Effector memory CD4-positive, alpha-beta T cell (primary cell): ENCODE data around the gene OR10K2.
"Not testable (repeated sequence)": the region's sequence is repeated elsewhere in the genome, so short reads cannot be mapped to it uniquely, and the experiment has no call there.

ENCODE experiments used
- DNase-seq, 3 donors: peaks; one replicate each; pipeline ENCODE4 v3.0.0-alpha.2; 2020
- H3K27ac ChIP-seq: 2 replicates; pipeline ENCODE4 v1.7.0; 2013; ENCODE audit warnings: mild to moderate bottlenecking, low read length, moderate library complexity; ENCODE audit not compliant: insufficient read depth, poor library complexity, severe bottlenecking
- H3K27me3 ChIP-seq: replicated peaks from 2 replicates; pipeline ENCODE4 v1.7.0; 2013; ENCODE audit warnings: mild to moderate bottlenecking, low read length; ENCODE audit not compliant: insufficient read depth, control insufficient read depth, poor library complexity, severe bottlenecking
- H3K36me3 ChIP-seq: 2 replicates; pipeline ENCODE4 v1.7.0; 2013; ENCODE audit warnings: mild to moderate bottlenecking, low read length, moderate library complexity; ENCODE audit not compliant: control insufficient read depth, insufficient read depth
- H3K4me1 ChIP-seq: 2 replicates; pipeline ENCODE4 v1.7.0; 2013; ENCODE audit warnings: low read length, mild to moderate bottlenecking; ENCODE audit not compliant: control insufficient read depth, insufficient read depth, poor library complexity, severe bottlenecking
- H3K4me3 ChIP-seq: 2 replicates; pipeline ENCODE4 v1.7.0; 2013; ENCODE audit warnings: low read length, low read depth, mild to moderate bottlenecking; ENCODE audit not compliant: insufficient read depth, poor library complexity, severe bottlenecking
- H3K9me3 ChIP-seq: 2 replicates; pipeline ENCODE4 v1.7.0; 2013; ENCODE audit warnings: mild to moderate bottlenecking, low read length, moderate library complexity; ENCODE audit not compliant: control insufficient read depth
- total RNA-seq, 3 donors: gene quantifications; one replicate each; lab custom pipeline; 2026; lab: John Stamatoyannopoulos, UW

Gene OR10K2, protein sequence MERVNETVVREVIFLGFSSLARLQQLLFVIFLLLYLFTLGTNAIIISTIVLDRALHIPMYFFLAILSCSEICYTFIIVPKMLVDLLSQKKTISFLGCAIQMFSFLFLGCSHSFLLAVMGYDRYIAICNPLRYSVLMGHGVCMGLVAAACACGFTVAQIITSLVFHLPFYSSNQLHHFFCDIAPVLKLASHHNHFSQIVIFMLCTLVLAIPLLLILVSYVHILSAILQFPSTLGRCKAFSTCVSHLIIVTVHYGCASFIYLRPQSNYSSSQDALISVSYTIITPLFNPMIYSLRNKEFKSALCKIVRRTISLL
- total RNA-seq = 0 reads per million in 3 donors

DNA sequence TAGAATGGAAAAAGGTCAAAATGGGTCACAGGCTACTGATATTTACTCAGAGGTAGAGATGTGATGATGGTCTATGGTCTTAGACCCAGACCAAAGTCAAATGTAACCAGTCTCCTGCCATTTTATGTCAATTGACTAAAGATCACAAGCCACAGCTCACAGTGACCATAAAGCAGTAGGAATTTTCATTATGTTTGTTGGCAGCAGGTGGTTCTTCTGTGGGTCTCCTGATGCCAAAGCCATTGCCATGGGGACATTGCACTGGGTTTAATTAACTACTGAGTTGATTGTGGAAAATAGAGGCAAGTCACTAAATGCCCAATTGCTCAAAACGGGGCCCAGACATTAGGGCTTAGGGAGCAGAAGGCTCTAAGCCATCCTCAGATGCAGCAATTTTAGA is at the start of gene OR10K2:
Gene OR10K2 (minus strand): TSS at position 101 of the 400 bp plus-strand sequence. CDS start 5,371 bp downstream, outside the sequence.
- Histone ChIP-seq H3K36me3 (no peaks in the 10 kb centered on the region), H3K4me1 (no peaks in the 10 kb centered on the region), H3K27ac (no peak within 1 kb of the TSS), H3K4me3 (no peak within 1 kb of the TSS), H3K9me3 (no peaks in the 10 kb centered on the region), H3K27me3 (no peaks in the 10 kb centered on the region)
- no peak for DNase-seq

DNA sequence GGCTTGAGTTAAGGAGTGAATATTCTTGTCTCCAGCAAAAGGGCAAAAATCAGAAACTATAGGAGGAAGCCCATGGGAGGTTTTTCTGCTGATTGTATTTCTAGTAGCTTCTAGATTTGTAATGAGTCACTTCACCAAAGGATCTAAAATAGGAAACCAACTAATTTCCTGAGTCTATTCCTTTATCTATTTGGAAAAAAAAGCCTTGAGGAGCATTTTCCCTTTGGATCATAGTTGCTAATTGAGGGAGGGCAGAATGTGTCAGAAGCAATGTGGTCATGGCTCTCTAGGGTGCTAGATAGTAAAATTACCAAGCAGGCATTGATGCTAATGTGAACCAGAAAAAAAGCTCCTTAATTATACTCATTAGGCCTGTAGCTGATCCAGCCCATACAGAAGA is 45.9 kb upstream of the OR10K2 start, which contains the start of gene OR10R2:
Gene OR10R2 (plus strand): TSS at position 301 of the 400 bp plus-strand sequence. CDS start 106 bp downstream, outside the sequence.
- Histone ChIP-seq H3K4me3 (no peak within 1 kb of the TSS), H3K27me3 (no peaks in the 10 kb centered on the region), H3K27ac (no peak within 1 kb of the TSS), H3K36me3 (no peaks in the 10 kb centered on the region), H3K4me1 (no peaks in the 10 kb centered on the region), H3K9me3 (no peaks in the 10 kb centered on the region)
- DNase-seq = no peak

DNA sequence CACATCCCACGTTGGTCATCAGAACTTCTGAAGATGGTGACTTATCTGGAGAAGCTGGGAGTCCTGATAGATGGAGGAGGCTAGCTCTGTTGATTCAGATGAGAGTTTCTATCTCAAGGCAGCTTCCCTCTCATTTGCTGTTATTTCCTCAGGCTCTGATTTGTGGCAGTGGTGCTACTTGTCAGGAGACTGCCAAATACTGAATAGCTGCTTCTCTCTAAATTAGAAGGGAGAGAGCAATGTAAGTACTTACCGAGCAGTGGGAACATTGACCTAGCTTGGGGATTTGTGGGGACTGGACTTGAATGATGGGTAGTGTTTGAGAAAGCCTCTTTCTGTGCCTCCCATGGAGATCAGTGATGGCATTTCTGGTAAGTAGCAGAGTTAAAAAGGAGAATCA is 35.5 kb upstream of the OR10K2 start, which contains the start of gene OR10K1:
Gene OR10K1 (plus strand): TSS at position 301 of the 400 bp plus-strand sequence. CDS start 3,728 bp downstream, outside the sequence.
- H3K36me3 ChIP-seq = no peaks in the 10 kb centered on the region
- H3K27me3 ChIP-seq = peaks cover 5% of the 10 kb centered on the region
- H3K4me1 ChIP-seq = no peaks in the 10 kb centered on the region
- no peak within 1 kb of the TSS for H3K27ac ChIP-seq
- H3K4me3 ChIP-seq = no peak within 1 kb of the TSS
- DNase-seq = no peak
- no peaks in the 10 kb centered on the region for H3K9me3 ChIP-seq

DNA sequence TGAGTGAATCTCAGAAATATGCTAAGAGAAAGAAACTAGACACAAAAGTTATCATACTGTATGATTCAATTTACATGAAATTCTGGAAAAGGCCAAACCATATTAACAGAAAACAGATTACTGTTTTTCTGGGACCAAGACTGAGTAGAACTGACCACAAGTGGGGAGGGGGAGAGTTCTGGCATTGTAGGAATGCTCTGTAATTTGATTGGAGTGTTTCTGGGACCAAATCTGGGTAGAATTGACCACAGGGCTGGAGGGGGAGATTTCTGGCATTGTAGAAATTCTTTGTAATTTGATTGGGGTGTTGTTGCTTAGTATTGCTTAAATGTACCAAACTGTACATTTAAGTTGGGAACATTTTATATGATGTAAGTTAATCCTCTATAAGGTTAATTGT is 32.2 kb upstream of the OR10K2 start:
- H3K27ac ChIP-seq = no peak overlapping the region
- no peaks in the 10 kb centered on the region for H3K4me1 ChIP-seq

DNA sequence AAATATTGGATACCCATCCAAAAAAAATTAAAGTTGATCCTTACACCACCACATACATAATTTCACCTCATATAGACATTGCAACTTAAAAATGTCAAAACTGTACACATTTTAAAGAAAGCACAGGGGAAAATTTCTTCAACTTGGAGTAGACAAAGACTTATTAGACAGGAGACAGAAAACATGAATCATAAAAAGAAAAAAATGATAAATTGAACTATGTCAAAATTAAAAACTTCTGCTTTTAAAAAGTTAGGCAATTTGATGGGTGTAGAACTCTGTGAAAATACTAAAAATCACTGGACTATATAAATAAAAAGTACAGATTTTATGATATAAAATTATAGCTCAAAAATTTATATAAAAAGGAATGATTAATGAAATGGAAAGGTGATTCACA is 31.2 kb upstream of the OR10K2 start:
- no peak for DNase-seq
- Histone ChIP-seq H3K4me1 (no peaks in the 10 kb centered on the region), H3K27me3 (peaks cover 5% of the 10 kb centered on the region), H3K36me3 (no peaks in the 10 kb centered on the region), H3K27ac (no peak overlapping the region), H3K9me3 (no peaks in the 10 kb centered on the region), H3K4me3 (no peak overlapping the region)

More for the DNA sequence above, 32.2 kb upstream of the OR10K2 start:
- Histone ChIP-seq H3K27me3 (peaks cover 5% of the 10 kb centered on the region), H3K4me3 (no peak overlapping the region), H3K36me3 (no peaks in the 10 kb centered on the region), H3K9me3 (no peaks in the 10 kb centered on the region)
- no peak for DNase-seq

DNA sequence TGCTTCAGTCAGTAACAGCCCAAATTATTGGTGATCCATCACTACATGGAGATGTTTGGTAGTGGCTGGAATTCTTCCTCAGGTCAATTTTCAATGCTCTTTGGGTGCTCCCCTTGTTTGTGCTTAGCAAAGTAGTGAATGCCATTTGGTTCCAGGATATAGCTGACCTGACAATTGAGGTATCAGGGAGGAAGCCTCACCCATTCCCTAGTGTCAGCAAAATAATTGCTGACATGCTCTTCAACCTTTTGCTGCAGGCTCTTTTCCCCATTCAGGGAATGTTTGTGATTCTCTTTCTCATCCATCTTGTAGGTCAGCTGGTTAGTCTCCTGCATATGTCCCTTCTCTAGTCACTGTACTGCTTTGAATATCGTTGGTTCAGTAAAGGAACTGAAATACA is 28.5 kb upstream of the OR10K2 start:
- Histone ChIP-seq H3K27ac (no peak overlapping the region), H3K36me3 (no peaks in the 10 kb centered on the region)
- no peak for DNase-seq

DNA sequence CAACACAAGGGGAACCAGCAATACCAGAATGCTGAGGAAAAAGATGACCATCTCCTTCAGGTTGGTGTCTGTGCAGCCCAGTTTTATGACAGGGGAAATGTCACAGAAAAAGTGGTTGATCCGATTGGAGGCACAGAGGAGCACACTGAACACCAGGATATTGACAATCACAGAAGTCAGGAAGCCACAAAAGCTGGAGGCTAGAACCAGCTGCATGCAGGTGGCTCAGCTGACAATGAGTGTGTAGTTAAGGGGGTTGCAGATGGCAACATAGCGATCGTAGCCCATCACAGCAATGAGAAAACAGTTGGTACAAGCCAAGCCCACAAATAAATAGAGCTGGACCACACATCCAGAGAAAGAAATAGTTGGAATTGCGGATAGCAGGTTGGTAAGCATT is 19.3 kb upstream of the OR10K2 start:
- no peaks in the 10 kb centered on the region for H3K36me3 ChIP-seq
- H3K4me1 ChIP-seq = no peaks in the 10 kb centered on the region
- no peak overlapping the region for H3K27ac ChIP-seq
- no peaks in the 10 kb centered on the region for H3K9me3 ChIP-seq
- H3K27me3 ChIP-seq = no peaks in the 10 kb centered on the region
- H3K4me3 ChIP-seq = no peak overlapping the region
- DNase-seq = no peak

More for the DNA sequence above, 28.5 kb upstream of the OR10K2 start:
- no peaks in the 10 kb centered on the region for H3K4me1 ChIP-seq
- no peaks in the 10 kb centered on the region for H3K27me3 ChIP-seq
- no peaks in the 10 kb centered on the region for H3K9me3 ChIP-seq
- no peak overlapping the region for H3K4me3 ChIP-seq

DNA sequence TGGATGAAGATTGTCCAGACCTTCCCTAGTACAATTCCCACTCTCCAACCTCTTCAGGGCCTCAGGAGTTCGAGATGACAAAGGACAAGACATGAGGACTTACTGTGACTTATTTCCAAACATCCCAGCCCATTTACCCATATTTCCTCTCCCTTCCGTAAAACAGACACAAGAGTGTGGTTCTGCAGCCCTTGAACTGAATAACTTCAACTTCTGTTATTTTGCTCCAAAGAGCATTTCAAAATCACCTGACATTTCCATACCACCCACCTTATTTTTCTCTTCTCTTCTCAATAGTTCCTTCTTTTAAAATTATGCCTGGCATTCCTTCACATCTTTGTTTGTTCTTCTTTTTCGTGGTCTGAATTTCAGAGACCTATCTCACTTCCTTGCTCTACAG is 8.7 kb upstream of the OR10K2 start:
- no peaks in the 10 kb centered on the region for H3K9me3 ChIP-seq
- peaks cover 10% of the 10 kb centered on the region for H3K27me3 ChIP-seq
- H3K4me3 ChIP-seq = no peak overlapping the region
- H3K4me1 ChIP-seq = no peaks in the 10 kb centered on the region
- no peaks in the 10 kb centered on the region for H3K36me3 ChIP-seq
- no peak overlapping the region for H3K27ac ChIP-seq
- no peak for DNase-seq

DNA sequence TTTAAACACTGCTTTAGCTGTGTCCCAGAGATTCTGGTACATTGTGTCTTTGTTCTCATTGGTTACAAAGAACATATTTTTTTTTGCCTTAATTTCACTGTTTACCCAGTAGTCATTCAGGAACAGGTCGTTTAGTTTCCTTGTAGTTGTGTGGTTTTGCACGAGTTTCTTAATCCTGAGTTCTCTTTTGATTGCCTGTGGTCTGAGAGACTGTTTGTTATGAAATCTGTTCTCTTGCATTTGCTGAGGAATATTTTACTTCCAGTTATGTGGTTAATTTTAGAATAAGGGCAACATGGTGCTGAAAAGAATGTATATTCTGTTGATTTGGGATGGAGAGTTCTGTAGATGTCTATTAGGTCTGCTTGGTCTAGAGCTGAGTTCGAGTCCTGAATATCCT is 4.1 kb upstream of the OR10K2 start:
- H3K4me3 ChIP-seq, H3K27me3 ChIP-seq, DNase-seq, H3K27ac ChIP-seq, H3K9me3 ChIP-seq, H3K36me3 ChIP-seq, H3K4me1 ChIP-seq: not testable (repeated sequence)

DNA sequence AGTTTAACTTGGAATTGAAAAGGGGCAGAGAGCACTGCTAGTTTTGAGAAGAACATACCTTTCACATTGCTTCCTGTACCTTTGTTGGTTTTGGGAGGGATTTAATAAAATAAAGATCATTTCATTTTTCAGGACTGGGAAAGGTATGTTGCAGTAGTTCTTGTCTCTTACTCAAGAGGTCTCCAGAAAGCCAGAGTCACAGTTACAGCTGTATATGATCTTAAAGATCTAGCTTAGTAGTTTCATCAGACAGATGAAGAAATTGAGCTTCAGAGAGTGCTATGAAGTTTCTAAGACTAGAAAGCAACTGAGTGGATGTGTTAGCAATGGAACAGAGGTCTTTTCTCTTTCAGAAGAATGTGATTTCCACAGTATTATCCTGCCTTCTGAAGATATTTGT is 1.0 kb downstream of the OR10K2 start:
- Histone ChIP-seq H3K4me3 (no peak overlapping the region), H3K9me3 (no peaks in the 10 kb centered on the region), H3K27ac (no peak overlapping the region), H3K4me1 (no peaks in the 10 kb centered on the region), H3K36me3 (no peaks in the 10 kb centered on the region), H3K27me3 (no peaks in the 10 kb centered on the region)
- no peak for DNase-seq
